B cell (primary cell): Measurements from ENCODE around the gene VAV3. TPM values are rescaled to one million over a fixed set of nuclear protein-coding genes. Genes with fewer than 3 reads are reported as not detected.
"Not testable (repeated sequence)": the region's sequence is repeated elsewhere in the genome, so short reads cannot be mapped to it uniquely, and the experiment has no call there.

Experiments
- ATAC-seq: fragments of 200-7000 bp; cut with Tn5 transposase; one replicate; pipeline ENCODE4 v1.10.0; 2021; ENCODE audit warnings: low read depth, mild to moderate bottlenecking, moderate number of reproducible peaks, moderate library complexity
- CTCF ChIA-PET: fragments of 350-600 bp; sonication (Branson Sonifier 250); formaldehyde crosslinking; loops from one replicate; lab custom pipeline; 2021; ENCODE audit warnings: antibody characterized with exemption, inconsistent platforms; lab: Charles Lee
- POLR2A ChIA-PET: fragments of 350-600 bp; sonication (Branson Sonifier 250); formaldehyde crosslinking; loops from one replicate; lab custom pipeline; 2021; ENCODE audit warnings: antibody characterized with exemption; lab: Charles Lee
- DNase-seq: peaks from one replicate; pipeline ENCODE4 v3.0.0; 2013
- H2AFZ ChIP-seq: 2 replicates; pipeline ENCODE4 v1.6.1; 2012; ENCODE audit warnings: mild to moderate bottlenecking, low read depth, low read length; ENCODE audit not compliant: insufficient read depth, poor library complexity, severe bottlenecking
- H3K27ac ChIP-seq, 2 donors: 1 replicate in 1 of 2; 2 replicates in 1 of 2; pipeline ENCODE4 v1.5.1; 2012 to 2013; ENCODE audit warnings: low read length in 2 of 2, mild to moderate bottlenecking in 2 of 2, moderate library complexity in 1 of 2
- H3K27me3 ChIP-seq, 4 experiments: fragments of 200-600 bp in 1 of 4; sonication (generic) in 1 of 4; replicated peaks in 1 of 4; 1 replicate in 2 of 4; 2 replicates in 2 of 4; pipeline versions ENCODE4 v1.6.1 to v1.7.0; 2013 to 2016; ENCODE audit warnings: low read length in 3 of 4, mild to moderate bottlenecking in 2 of 4, mixed read lengths in 1 of 4, moderate library complexity in 1 of 4; ENCODE audit not compliant: insufficient read depth in 4 of 4, control insufficient read depth in 3 of 4; ENCODE audit errors: control extremely low read depth in 1 of 4
- H3K36me3 ChIP-seq, 2 experiments: replicated peaks in 1 of 2; 1 replicate in 1 of 2; 2 replicates in 1 of 2; pipeline versions ENCODE4 v1.6.1 to v1.7.1; 2013; ENCODE audit warnings: low read length in 1 of 2; ENCODE audit not compliant: insufficient read depth in 2 of 2, control insufficient read depth in 1 of 2; ENCODE audit errors: control extremely low read depth in 1 of 2, extremely low read depth in 1 of 2
- H3K4me1 ChIP-seq, 2 donors: fragments of 200-600 bp in 1 of 2; sonication (generic) in 1 of 2; 1 replicate in 1 of 2; 2 replicates in 1 of 2; pipeline versions ENCODE4 v1.5.1 to v1.6.1; 2013 to 2017; ENCODE audit warnings: low read length in 2 of 2; ENCODE audit not compliant: control insufficient read depth in 2 of 2, insufficient read depth in 2 of 2
- H3K4me2 ChIP-seq: replicated peaks from 2 replicates; pipeline ENCODE3; 2012; ENCODE audit warnings: mild to moderate bottlenecking, low read depth, low read length; ENCODE audit not compliant: poor library complexity, severe bottlenecking
- H3K4me3 ChIP-seq, 5 experiments: fragments of 200-600 bp in 1 of 5; sonication (generic) in 1 of 5; 1 replicate in 3 of 5; 2 replicates in 2 of 5; pipeline versions ENCODE4 v1.5.1 to v1.7.0; 2011 to 2016; ENCODE audit warnings: low read length in 4 of 5, mild to moderate bottlenecking in 4 of 5, low read depth in 2 of 5, control low read depth in 1 of 5, moderate library complexity in 1 of 5; ENCODE audit not compliant: insufficient read depth in 1 of 5; ENCODE audit errors: control extremely low read depth in 1 of 5, extremely low read depth in 1 of 5
- H3K79me2 ChIP-seq: fragments of 200-600 bp; sonication (generic); one replicate; pipeline ENCODE4 v1.6.0; 2016; ENCODE audit warnings: low read length; ENCODE audit not compliant: control insufficient read depth, insufficient read depth
- H3K9ac ChIP-seq: fragments of 200-600 bp; sonication (generic); 2 replicates; pipeline ENCODE4 v1.6.1; 2017; ENCODE audit warnings: mild to moderate bottlenecking, low read length, moderate library complexity
- H3K9me3 ChIP-seq, 3 donors: one replicate each; pipeline versions ENCODE4 v1.6.1 to v1.7.1; 2013; ENCODE audit warnings: low read length in 2 of 3; ENCODE audit not compliant: control insufficient read depth in 2 of 3, insufficient read depth in 1 of 3; ENCODE audit errors: control extremely low read depth in 1 of 3
- H4K20me1 ChIP-seq: 2 replicates; pipeline ENCODE4 v1.6.0; 2012; ENCODE audit warnings: mild to moderate bottlenecking, low read length; ENCODE audit not compliant: insufficient read depth, control insufficient read depth, poor library complexity, severe bottlenecking
- H3K27ac Mint-ChIP-seq: one replicate; pipeline ENCODE4 v1.8.0; 2021; ENCODE audit warnings: mixed read lengths
- H3K27me3 Mint-ChIP-seq: one replicate; pipeline ENCODE4 v1.8.0; 2021; ENCODE audit warnings: mixed read lengths
- H3K4me1 Mint-ChIP-seq: one replicate; pipeline ENCODE4 v1.8.0; 2021; ENCODE audit warnings: mixed read lengths
- H3K4me3 Mint-ChIP-seq: one replicate; pipeline ENCODE4 v1.8.0; 2021; ENCODE audit warnings: mixed read lengths
- H3K9me3 Mint-ChIP-seq: one replicate; pipeline ENCODE4 v1.8.0; 2022; ENCODE audit warnings: mixed read lengths; ENCODE audit not compliant: insufficient read depth
- CTCF ChIP-seq: fragments of 200-600 bp; IDR thresholded peaks from one replicate; pipeline ENCODE4 v1.8.0; 2022; ENCODE audit warnings: antibody characterized with exemption, mild to moderate bottlenecking
- EZH2 ChIP-seq: IDR thresholded peaks from 2 replicates; pipeline ENCODE4 v1.6.1; 2012; ENCODE audit warnings: borderline replicate concordance, low read depth, mild to moderate bottlenecking, moderate library complexity, low read length; ENCODE audit not compliant: insufficient read depth, poor library complexity, severe bottlenecking
- WGBS: methylation state at CpG from one replicate; pipeline ENCODE4 v1.1.5; 2013; ENCODE audit warnings: missing lambda C conversion rate; ENCODE audit not compliant: insufficient coverage; 5-methylcytosine and 5-hydroxymethylcytosine counted together
- intact Hi-C: fragments of 100-400 bp; cut with micrococcal nuclease; formaldehyde crosslinking; loops from one replicate; pipeline ENCODE4 v1.10.0; 2022
- polyA plus RNA-seq: library from polyadenylated mRNA; depleted of rRNA; stranded (reverse); fragments of >200 nt; gene quantifications from 2 replicates; pipeline ENCODE4 v1.2.3, GENCODE V29; 2012
- total RNA-seq, 2 donors: library from RNA; stranded (reverse); fragments of 120-200 nt in 1 of 2; gene quantifications; 1 replicate in 1 of 2; 2 replicates in 1 of 2; pipeline versions ENCODE4 v1.2.3 to v1.2.4, GENCODE V29; 2013 to 2022

Gene VAV3
- total and polyA plus RNA-seq, 2 donors (not counting 1 experiment from before 2014, with no cell fraction given) = 14.8 to 32.5 TPM

- H3K27me3 Mint-ChIP-seq = no peaks in the 10 kb centered on the region
- intact Hi-C loops = no loop called here
- Histone ChIP-seq H3K4me2 (no peak overlapping the region), H4K20me1 (peaks cover 5% of the 10 kb centered on the region), H3K9me3 (no peaks in the 10 kb centered on the region), H3K4me3 (no peak overlapping the region), H3K27me3 (no peaks in the 10 kb centered on the region), H3K79me2 (peaks cover 2% of the 10 kb centered on the region), H2AFZ (no peak overlapping the region), H3K4me1 (no peaks in the 10 kb centered on the region), H3K9ac (no peak overlapping the region), H3K36me3 (peaks cover 2 to 39% of the 10 kb centered on the region in 2 experiments), H3K27ac (no peak overlapping the region)
- CTCF ChIA-PET = interaction anchor here (0.7 kb wide), 1 partner anchor 17 kb away, joined by 3 read pairs; no protein-coding TSS in a partner anchor
- ATAC-seq = no peak
- H3K27ac Mint-ChIP-seq = no peak overlapping the region
- POLR2A ChIA-PET = no interaction called here
- no peaks in the 10 kb centered on the region for H3K9me3 Mint-ChIP-seq
- DNase-seq = no peak
- H3K4me3 Mint-ChIP-seq = no peak overlapping the region
- TF ChIP-seq EZH2 = no peak
- no peak for TF ChIP-seq CTCF
- 95% methylated on average over 3 of the region's 4 CpGs for WGBS
- no peaks in the 10 kb centered on the region for H3K4me1 Mint-ChIP-seq
Measured at GRCh38 chr1:107702946-107703571, 261.9 kb downstream of the VAV3 start.

- H3K9me3 Mint-ChIP-seq, CTCF ChIA-PET, H3K4me3 ChIP-seq, H3K4me3 Mint-ChIP-seq, H3K79me2 ChIP-seq, H2AFZ ChIP-seq, H3K4me2 ChIP-seq, H3K4me1 ChIP-seq, ATAC-seq, H3K27ac Mint-ChIP-seq, H3K4me1 Mint-ChIP-seq, H4K20me1 ChIP-seq, H3K9ac ChIP-seq, POLR2A ChIA-PET, H3K27me3 ChIP-seq, intact Hi-C loops, H3K27ac ChIP-seq, H3K27me3 Mint-ChIP-seq, DNase-seq, H3K9me3 ChIP-seq: not testable (repeated sequence)
- peaks cover 5 to 57% of the 10 kb centered on the region in 2 experiments for H3K36me3 ChIP-seq
- no CpG with 5 or more reads among the region's 3 CpGs for WGBS
Measured at GRCh38 chr1:107700651-107701050, 264.3 kb downstream of the VAV3 start.
